Fibroblast of pulmonary artery (primary cell): ENCODE results near the gene CA10.
A peak's percentile ranks its signal among the peaks of the same experiment; 100 is the strongest.

ENCODE experiments used
- DNase-seq: peaks from one replicate; pipeline ENCODE4 v3.0.0-alpha.2; 2010; ENCODE audit warnings: low read depth
- H3K4me3 ChIP-seq: replicated peaks from 2 replicates; pipeline ENCODE4 v1.5.1; 2011; ENCODE audit warnings: low read depth, mild to moderate bottlenecking, control low read depth, low read length, moderate library complexity
- CTCF ChIP-seq: IDR thresholded peaks from 2 replicates; pipeline ENCODE4 v1.5.1; 2011; ENCODE audit warnings: mild to moderate bottlenecking, control low read depth, low read length, inconsistent platforms; ENCODE audit errors: missing control alignments

Gene CA10

GRCh38 chr17:52024300-52024870 lies 134.1 kb downstream of the CA10 start:
- H3K4me3 ChIP-seq = no peak overlapping the region
- no peak for TF ChIP-seq CTCF
- DNase-seq = peak; percentile 20

- TF ChIP-seq CTCF = no peak
- H3K4me3 ChIP-seq = no peak overlapping the region
- DNase-seq = no peak
Observed at GRCh38 chr17:52011064-52011463, 147.4 kb downstream of the CA10 start.

GRCh38 chr17:51999654-52000053 lies 158.9 kb downstream of the CA10 start:
- no peak for DNase-seq

GRCh38 chr17:51997723-51998122 lies 160.8 kb downstream of the CA10 start:
- H3K4me3 ChIP-seq = no peak overlapping the region
- TF ChIP-seq CTCF = no peak
- no peak for DNase-seq

More at GRCh38 chr17:51999654-52000053, 158.9 kb downstream of the CA10 start:
- no peak for TF ChIP-seq CTCF
- H3K4me3 ChIP-seq = no peak overlapping the region

- DNase-seq = no peak
- TF ChIP-seq CTCF = no peak
- no peak overlapping the region for H3K4me3 ChIP-seq
Observed at GRCh38 chr17:51995797-51996403, 162.6 kb downstream of the CA10 start.

GRCh38 chr17:51992864-51993416 lies 165.6 kb downstream of the CA10 start:
- TF ChIP-seq CTCF = no peak
- DNase-seq = no peak

GRCh38 chr17:51971121-51971520 lies 187.4 kb downstream of the CA10 start:
- no peak overlapping the region for H3K4me3 ChIP-seq
- DNase-seq = no peak
- TF ChIP-seq CTCF = no peak

More at GRCh38 chr17:51992864-51993416, 165.6 kb downstream of the CA10 start:
- H3K4me3 ChIP-seq = no peak overlapping the region
